DOHH2 (cell line): ENCODE data around the gene GARNL3.

Source experiments
- H3F3A ChIP-seq: fragments of 200-600 bp; sonication (generic), shearing (Covaris generic); 2 replicates; pipeline ENCODE4 v1.6.0; 2016; ENCODE audit warnings: antibody characterized with exemption, mild to moderate bottlenecking; ENCODE audit not compliant: control insufficient read depth, insufficient read depth
- H3K27ac ChIP-seq: fragments of 200-600 bp; sonication (generic); 2 replicates; pipeline ENCODE4 v1.5.1; 2014; ENCODE audit warnings: low read depth, mild to moderate bottlenecking, low read length, moderate library complexity
- H3K27me3 ChIP-seq: fragments of 200-600 bp; sonication (generic); 2 replicates; pipeline ENCODE4 v1.6.1; 2014; ENCODE audit warnings: mild to moderate bottlenecking, low read length, mixed read lengths; ENCODE audit not compliant: control insufficient read depth
- H3K36me3 ChIP-seq: fragments of 200-600 bp; sonication (generic); 2 replicates; pipeline ENCODE4 v1.6.1; 2014; ENCODE audit warnings: mild to moderate bottlenecking, low read length, moderate library complexity, mixed read lengths; ENCODE audit not compliant: control insufficient read depth
- H3K4me1 ChIP-seq: fragments of 200-600 bp; sonication (generic); 2 replicates; pipeline ENCODE4 v1.6.1; 2014; ENCODE audit warnings: mild to moderate bottlenecking, low read length, mixed read lengths; ENCODE audit not compliant: control insufficient read depth
- H3K4me2 ChIP-seq: fragments of 200-600 bp; sonication (generic); 2 replicates; pipeline ENCODE4 v1.6.0; 2014; ENCODE audit warnings: mild to moderate bottlenecking, low read length, moderate library complexity
- H3K4me3 ChIP-seq: fragments of 200-600 bp; sonication (generic); 2 replicates; pipeline ENCODE4 v1.5.1; 2014; ENCODE audit warnings: mild to moderate bottlenecking, low read length, mixed read lengths
- H3K79me2 ChIP-seq: fragments of 200-600 bp; sonication (generic); 2 replicates; pipeline ENCODE4 v1.6.1; 2014; ENCODE audit warnings: mild to moderate bottlenecking, low read length, mixed read lengths; ENCODE audit not compliant: control insufficient read depth
- H3K9me2 ChIP-seq: fragments of 200-600 bp; sonication (generic); replicated peaks from 2 replicates; pipeline ENCODE4 v1.6.1; 2014; ENCODE audit warnings: mild to moderate bottlenecking, low read length, mixed read lengths; ENCODE audit not compliant: control insufficient read depth
- H3K9me3 ChIP-seq: fragments of 200-600 bp; sonication (generic); 2 replicates; pipeline ENCODE4 v1.6.1; 2014; ENCODE audit warnings: antibody characterized with exemption, low read length, mixed read lengths; ENCODE audit not compliant: control insufficient read depth, insufficient read depth
- H4K20me1 ChIP-seq: fragments of 200-600 bp; sonication (generic); 2 replicates; pipeline ENCODE4 v1.6.0; 2014; ENCODE audit warnings: low read depth, mild to moderate bottlenecking, antibody characterized with exemption, low read length, moderate library complexity; ENCODE audit not compliant: control insufficient read depth, insufficient read depth
- CTCF ChIP-seq: fragments of 200-600 bp; sonication (generic); IDR thresholded peaks from one replicate; pipeline ENCODE4 v1.5.1; 2014; ENCODE audit warnings: antibody characterized with exemption, mild to moderate bottlenecking, low read depth, low read length; ENCODE audit not compliant: poor library complexity, severe bottlenecking
- EZH2phosphoT487 ChIP-seq: fragments of 200-600 bp; sonication (generic); IDR thresholded peaks from 2 replicates; pipeline ENCODE4 v1.6.1; 2017; ENCODE audit warnings: borderline replicate concordance, mild to moderate bottlenecking, antibody characterized with exemption, low read length, moderate library complexity, mixed read lengths

GARNL3 gene

DNA sequence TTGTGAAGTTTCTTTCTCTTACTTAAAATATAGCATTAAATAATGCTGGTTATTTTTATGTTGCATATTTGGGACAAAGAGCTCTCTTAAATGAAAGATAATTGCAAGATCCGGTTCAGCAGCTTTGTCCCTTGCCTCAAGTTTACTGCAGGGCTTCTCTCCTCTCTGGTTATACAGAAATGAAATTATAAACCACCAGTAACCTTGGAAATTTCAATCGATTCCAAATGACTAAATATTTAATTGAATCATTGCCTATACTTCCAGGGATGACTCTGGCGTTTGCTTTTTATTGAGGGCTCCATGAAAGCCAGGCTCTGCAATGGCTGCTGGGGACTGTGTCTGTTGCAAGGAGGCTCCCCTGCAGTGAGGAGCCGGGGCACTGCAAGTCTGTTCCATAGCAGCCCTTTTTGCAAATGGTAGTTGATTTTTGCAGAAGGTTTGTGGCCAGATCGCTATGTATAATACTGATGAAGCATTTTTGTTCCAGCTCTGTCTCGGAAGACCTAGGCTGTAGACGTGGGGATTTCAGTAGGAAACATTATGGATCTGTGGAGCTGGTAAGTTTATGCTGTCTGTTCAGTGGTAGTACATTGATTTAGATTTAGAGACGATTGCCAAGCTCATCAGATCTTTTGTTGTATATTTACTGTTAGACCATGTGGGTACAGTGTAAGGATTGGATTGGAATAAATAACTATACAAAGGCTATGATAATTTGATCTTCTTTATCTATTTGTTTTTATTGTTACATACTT lies at the start of gene GARNL3:
TSS of gene GARNL3 (plus strand) at position 313 of the 758 bp plus-strand sequence. CDS start at position 417, 104 bp downstream.
- Histone ChIP-seq H3K9me3 (no peaks in the 10 kb centered on the region), H4K20me1 (no peaks in the 10 kb centered on the region), H3K79me2 (no peaks in the 10 kb centered on the region), H3F3A (no peaks in the 10 kb centered on the region), H3K36me3 (no peaks in the 10 kb centered on the region), H3K27me3 (0 out of 2 replicates have a peak, but pooled peaks cover 3% of the 10 kb centered on the region), H3K4me2 (no peak within 1 kb of the TSS), H3K9me2 (no peaks in the 10 kb centered on the region), H3K4me1 (peaks cover 4% of the 10 kb centered on the region; the same call in 1 of the 2 replicates), H3K27ac (no peak within 1 kb of the TSS), H3K4me3 (no peak within 1 kb of the TSS)
- TF ChIP-seq CTCF = no peak
- no peak for TF ChIP-seq EZH2phosphoT487

- Histone ChIP-seq H3K4me2 (no peak overlapping the region), H3K9me2 (no peaks in the 10 kb centered on the region)
These were observed 49.0 kb upstream of the GARNL3 start for GRCh38 chr9:127215268-127216209.

GRCh38 chr9:127216210-127216887 lies 48.2 kb upstream of the GARNL3 start:
- Histone ChIP-seq H3K4me3 (no peak overlapping the region), H3K27ac (no peak overlapping the region), H3K79me2 (no peaks in the 10 kb centered on the region), H3K36me3 (no peaks in the 10 kb centered on the region), H3K9me3 (no peaks in the 10 kb centered on the region), H3K27me3 (peaks cover 12% of the 10 kb centered on the region), H3K4me1 (no peaks in the 10 kb centered on the region), H3K9me2 (no peaks in the 10 kb centered on the region), H3K4me2 (no peak overlapping the region), H3F3A (no peaks in the 10 kb centered on the region), H4K20me1 (no peaks in the 10 kb centered on the region)
- no peak for TF ChIP-seq CTCF
- TF ChIP-seq EZH2phosphoT487 = no peak

More at GRCh38 chr9:127215268-127216209, 49.0 kb upstream of the GARNL3 start:
- no peak overlapping the region for H3K4me3 ChIP-seq
- H4K20me1 ChIP-seq = no peaks in the 10 kb centered on the region
- H3K27me3 ChIP-seq = peaks cover 5% of the 10 kb centered on the region
- no peaks in the 10 kb centered on the region for H3K79me2 ChIP-seq
- TF ChIP-seq CTCF (no peak), EZH2phosphoT487 (no peak)
- no peak overlapping the region for H3K27ac ChIP-seq
- no peaks in the 10 kb centered on the region for H3F3A ChIP-seq
- H3K4me1 ChIP-seq = no peaks in the 10 kb centered on the region
- H3K36me3 ChIP-seq = no peaks in the 10 kb centered on the region
- H3K9me3 ChIP-seq = no peaks in the 10 kb centered on the region
